Fibroblast of pulmonary artery (primary cell): Measurements from ENCODE around the gene ZMIZ1.

Experiments used
- DNase-seq: peaks from one replicate; pipeline ENCODE4 v3.0.0-alpha.2; 2010; ENCODE audit warnings: low read depth
- H3K4me3 ChIP-seq: replicated peaks from 2 replicates; pipeline ENCODE4 v1.5.1; 2011; ENCODE audit warnings: low read depth, mild to moderate bottlenecking, control low read depth, low read length, moderate library complexity
- TF ChIP-seq, protein P1 (sequence below): IDR thresholded peaks from 2 replicates; pipeline ENCODE4 v1.5.1; 2011; ENCODE audit warnings: mild to moderate bottlenecking, control low read depth, low read length, inconsistent platforms; ENCODE audit errors: missing control alignments

ZMIZ1 gene

DNA sequence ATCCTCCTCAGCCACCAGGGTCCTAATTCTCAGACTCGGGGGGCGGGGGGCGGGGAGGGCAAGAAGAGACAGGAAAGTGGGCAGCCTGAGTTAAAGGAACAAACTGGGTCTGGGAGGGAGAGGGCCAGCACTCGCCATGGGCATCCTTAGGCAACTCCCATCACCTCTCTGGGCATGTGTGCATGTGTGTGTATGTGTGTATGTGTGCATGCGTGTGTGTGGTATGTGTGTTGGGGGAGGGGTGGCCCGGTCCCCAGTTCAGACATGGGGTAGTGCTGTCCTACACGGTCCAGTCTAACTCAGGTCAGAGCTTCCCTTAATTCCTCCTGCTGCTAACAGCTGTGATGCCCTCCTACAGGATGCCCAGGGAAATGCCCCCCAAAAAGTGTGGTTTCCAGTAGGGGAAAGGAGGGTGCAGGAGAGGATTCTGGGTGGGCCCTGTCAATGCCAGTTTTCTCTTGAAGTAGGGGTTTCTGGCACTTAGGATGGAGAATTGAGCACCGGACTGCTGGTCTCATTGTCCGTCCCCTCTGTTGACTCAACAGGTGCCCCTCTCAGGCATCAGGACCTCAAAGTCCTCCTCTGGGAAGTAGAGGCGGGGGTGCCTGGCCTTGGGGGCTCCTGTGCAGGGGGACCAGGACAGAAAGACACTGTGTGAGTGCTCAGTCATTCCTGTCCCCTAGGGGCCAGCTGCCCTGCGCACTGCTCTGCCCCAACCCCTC lies 15.1 kb upstream of the ZMIZ1 start:
- no peak overlapping the region for H3K4me3 ChIP-seq
- no peak for DNase-seq
- TF ChIP-seq, protein P1, sequence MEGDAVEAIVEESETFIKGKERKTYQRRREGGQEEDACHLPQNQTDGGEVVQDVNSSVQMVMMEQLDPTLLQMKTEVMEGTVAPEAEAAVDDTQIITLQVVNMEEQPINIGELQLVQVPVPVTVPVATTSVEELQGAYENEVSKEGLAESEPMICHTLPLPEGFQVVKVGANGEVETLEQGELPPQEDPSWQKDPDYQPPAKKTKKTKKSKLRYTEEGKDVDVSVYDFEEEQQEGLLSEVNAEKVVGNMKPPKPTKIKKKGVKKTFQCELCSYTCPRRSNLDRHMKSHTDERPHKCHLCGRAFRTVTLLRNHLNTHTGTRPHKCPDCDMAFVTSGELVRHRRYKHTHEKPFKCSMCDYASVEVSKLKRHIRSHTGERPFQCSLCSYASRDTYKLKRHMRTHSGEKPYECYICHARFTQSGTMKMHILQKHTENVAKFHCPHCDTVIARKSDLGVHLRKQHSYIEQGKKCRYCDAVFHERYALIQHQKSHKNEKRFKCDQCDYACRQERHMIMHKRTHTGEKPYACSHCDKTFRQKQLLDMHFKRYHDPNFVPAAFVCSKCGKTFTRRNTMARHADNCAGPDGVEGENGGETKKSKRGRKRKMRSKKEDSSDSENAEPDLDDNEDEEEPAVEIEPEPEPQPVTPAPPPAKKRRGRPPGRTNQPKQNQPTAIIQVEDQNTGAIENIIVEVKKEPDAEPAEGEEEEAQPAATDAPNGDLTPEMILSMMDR = no peak

DNA sequence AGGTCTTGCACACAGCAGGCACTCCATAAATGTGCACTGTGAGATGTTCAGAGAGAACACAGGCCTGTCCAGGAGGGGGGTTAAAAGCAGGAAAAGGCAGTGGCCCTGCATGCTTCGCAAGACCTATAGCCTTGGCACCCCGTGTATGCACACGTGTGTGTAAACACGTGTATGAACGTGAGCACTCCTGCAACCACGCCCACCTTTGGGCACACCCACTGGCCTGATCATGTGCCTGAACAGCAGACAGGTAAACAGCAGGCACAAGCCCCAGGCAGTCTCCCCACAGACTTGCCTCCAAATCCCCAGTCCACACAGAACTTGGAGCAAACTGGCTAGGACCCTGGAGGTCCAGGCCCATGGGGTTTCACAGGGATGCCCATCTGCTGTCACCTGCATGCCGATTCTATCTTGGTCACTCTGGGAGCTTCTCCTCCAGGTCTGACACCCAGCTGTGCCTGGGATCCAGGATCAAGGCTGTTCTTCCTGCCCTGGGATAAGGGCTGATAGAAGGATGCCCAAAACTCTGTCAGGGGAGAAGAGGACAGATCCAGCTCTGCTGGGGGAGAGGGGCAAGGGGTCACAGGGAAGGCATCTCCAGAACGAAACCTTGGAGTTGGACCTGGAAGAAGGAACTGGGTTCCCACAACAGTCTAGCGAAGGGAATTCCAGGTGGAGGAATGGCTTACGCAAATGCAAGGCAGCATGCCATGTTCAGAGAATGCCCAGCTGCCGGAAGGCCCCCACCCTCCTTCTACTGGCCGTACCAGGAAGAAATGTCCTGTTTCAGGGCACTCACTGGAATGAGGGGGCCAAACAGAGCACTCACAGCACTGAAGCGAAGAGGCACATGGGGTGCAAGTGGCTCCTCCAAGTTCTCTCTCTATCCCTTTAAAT lies 14.3 kb upstream of the ZMIZ1 start:
- DNase-seq = no peak
- TF ChIP-seq, protein P1 = no peak
- no peak overlapping the region for H3K4me3 ChIP-seq

GRCh38 chr10:79055100-79055782 lies 13.5 kb upstream of the ZMIZ1 start:
- TF ChIP-seq, protein P1 = no peak
- H3K4me3 ChIP-seq = no peak overlapping the region
- DNase-seq = no peak

DNA sequence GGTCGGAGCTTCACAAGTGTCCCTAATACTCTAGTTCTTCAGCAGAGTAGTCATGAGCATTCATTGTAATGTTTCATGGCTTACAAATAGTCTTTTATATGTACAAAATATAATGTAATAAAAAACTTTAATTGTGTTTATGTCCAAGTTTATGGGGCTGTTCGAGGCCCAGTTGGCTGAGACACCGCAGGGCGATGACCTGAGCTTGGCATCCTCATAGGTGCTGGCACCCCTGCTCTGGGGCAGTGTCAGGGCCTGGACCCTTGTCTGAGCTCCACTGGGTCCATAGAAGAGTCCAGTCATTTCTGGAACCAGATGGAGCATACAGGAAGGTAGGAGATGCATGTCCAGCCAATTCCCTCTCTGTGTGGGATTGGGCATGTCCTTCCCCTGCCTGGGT lies 12.9 kb upstream of the ZMIZ1 start:
- TF ChIP-seq, protein P1 = no peak
- H3K4me3 ChIP-seq = no peak overlapping the region
- no peak for DNase-seq

- H3K4me3 ChIP-seq = no peak overlapping the region
- TF ChIP-seq, protein P1 = no peak
Observed at GRCh38 chr10:79056361-79056735, 12.4 kb upstream of the ZMIZ1 start.

DNA sequence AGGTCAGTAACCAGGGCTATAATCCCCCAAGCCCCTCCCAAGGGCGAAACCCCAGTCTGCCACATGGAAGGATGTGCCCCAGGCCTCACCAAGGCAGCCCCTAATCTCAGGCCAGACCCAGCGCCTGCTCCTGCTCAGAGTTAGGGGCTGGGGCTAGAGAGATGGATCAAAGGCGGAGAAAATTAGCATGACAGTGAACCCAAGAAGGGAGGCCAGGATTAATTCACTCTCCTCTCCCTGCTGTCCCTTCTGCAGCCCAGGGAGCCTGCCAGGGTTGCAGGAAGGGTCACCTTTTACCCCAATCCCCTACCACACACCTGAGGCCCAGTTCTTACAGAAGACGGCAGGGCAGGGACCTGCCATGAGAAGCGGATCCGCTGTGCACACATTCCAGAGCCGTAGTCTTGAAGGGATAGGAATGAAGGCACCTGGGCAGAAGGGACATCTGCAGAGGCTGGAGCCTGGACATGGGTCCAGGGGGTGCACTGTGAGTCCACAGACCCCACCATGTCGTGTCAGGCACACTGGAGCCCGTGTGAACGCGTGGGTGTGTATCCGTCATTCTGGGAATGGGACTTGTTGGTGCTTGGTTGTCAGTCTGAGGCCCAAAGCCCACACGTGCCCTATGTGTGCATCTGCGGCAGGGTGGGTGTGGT lies 11.9 kb upstream of the ZMIZ1 start:
- DNase-seq = no peak
- TF ChIP-seq, protein P1 = no peak
- H3K4me3 ChIP-seq = no peak overlapping the region

More at GRCh38 chr10:79056361-79056735, 12.4 kb upstream of the ZMIZ1 start:
- DNase-seq = no peak
